ENCODE measurements around the gene ACAP3.

DNA sequence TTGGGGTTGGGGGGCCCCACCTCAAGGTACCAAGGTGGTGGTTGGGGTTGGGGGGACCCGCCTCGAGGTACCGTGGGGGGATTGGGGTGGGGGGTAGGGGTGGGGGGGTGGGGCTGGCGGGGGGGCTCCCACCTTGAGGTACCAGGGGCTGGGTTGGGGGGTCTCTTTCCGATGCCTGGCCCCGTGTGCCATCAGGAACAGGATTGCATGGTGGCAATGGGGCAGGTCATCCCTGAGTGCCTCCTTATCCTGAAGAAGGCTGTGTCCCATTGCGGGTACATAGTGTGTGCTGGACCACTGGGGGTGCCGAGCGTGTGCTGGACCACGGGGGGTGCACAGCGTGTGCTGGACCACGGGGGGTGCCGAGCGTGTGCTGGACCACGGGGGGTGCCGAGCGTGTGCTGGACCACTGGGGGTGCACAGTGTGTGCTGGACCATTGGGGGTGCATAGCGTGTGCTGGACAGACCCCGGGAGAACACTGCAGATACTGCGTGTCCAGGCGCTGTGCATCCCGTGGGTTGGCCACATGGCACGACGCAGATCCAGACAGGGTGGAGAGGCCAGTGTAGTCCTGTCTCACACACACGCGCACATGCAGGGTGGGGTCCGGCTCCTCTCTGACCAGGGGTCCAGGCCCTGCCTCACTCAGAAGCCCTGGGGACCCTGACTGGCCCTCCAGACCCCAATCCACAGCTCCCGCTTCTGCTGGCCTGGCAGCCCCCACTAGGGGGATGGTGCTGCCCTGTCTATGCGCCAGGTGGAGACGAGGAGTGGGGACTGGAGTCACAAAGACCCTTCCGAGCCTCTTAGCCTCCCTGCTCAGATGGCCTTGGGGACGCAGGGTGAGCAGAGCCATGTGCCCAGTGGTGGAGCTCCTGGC is 23.3 kb downstream of the ACAP3 start:
- TF ChIP-seq, protein P1, sequence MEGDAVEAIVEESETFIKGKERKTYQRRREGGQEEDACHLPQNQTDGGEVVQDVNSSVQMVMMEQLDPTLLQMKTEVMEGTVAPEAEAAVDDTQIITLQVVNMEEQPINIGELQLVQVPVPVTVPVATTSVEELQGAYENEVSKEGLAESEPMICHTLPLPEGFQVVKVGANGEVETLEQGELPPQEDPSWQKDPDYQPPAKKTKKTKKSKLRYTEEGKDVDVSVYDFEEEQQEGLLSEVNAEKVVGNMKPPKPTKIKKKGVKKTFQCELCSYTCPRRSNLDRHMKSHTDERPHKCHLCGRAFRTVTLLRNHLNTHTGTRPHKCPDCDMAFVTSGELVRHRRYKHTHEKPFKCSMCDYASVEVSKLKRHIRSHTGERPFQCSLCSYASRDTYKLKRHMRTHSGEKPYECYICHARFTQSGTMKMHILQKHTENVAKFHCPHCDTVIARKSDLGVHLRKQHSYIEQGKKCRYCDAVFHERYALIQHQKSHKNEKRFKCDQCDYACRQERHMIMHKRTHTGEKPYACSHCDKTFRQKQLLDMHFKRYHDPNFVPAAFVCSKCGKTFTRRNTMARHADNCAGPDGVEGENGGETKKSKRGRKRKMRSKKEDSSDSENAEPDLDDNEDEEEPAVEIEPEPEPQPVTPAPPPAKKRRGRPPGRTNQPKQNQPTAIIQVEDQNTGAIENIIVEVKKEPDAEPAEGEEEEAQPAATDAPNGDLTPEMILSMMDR (conservative IDR thresholded peaks at IDR 0.05; ENCODE audit: low read depth in 2 of 2): no peak
- TF ChIP-seq EZH2 (IDR thresholded peaks at IDR 0.05; ENCODE audit: low read depth, unreplicated experiment) (no peak), EZH2phosphoT487 (IDR thresholded peaks at IDR 0.05; ENCODE audit: unreplicated experiment) (no peak), POLR2AphosphoS5 (IDR thresholded peaks at IDR 0.05; ENCODE audit: low read depth) (no peak)
- TF ChIP-seq, protein P2, sequence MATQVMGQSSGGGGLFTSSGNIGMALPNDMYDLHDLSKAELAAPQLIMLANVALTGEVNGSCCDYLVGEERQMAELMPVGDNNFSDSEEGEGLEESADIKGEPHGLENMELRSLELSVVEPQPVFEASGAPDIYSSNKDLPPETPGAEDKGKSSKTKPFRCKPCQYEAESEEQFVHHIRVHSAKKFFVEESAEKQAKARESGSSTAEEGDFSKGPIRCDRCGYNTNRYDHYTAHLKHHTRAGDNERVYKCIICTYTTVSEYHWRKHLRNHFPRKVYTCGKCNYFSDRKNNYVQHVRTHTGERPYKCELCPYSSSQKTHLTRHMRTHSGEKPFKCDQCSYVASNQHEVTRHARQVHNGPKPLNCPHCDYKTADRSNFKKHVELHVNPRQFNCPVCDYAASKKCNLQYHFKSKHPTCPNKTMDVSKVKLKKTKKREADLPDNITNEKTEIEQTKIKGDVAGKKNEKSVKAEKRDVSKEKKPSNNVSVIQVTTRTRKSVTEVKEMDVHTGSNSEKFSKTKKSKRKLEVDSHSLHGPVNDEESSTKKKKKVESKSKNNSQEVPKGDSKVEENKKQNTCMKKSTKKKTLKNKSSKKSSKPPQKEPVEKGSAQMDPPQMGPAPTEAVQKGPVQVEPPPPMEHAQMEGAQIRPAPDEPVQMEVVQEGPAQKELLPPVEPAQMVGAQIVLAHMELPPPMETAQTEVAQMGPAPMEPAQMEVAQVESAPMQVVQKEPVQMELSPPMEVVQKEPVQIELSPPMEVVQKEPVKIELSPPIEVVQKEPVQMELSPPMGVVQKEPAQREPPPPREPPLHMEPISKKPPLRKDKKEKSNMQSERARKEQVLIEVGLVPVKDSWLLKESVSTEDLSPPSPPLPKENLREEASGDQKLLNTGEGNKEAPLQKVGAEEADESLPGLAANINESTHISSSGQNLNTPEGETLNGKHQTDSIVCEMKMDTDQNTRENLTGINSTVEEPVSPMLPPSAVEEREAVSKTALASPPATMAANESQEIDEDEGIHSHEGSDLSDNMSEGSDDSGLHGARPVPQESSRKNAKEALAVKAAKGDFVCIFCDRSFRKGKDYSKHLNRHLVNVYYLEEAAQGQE (IDR thresholded peaks at IDR 0.05; ENCODE audit: unreplicated experiment): no peak

Measured in GM23338 (cell line).